ENCODE results near the gene MRGPRD. TPM values are rescaled to one million over a fixed set of nuclear protein-coding genes. Genes with fewer than 3 reads are reported as not detected.
A peak's percentile ranks its signal among the peaks of the same experiment; 100 is the strongest.

MRGPRD gene
- total and polyA plus RNA-seq, 8 donors, result 0.92 TPM; not detected in 7

DNA sequence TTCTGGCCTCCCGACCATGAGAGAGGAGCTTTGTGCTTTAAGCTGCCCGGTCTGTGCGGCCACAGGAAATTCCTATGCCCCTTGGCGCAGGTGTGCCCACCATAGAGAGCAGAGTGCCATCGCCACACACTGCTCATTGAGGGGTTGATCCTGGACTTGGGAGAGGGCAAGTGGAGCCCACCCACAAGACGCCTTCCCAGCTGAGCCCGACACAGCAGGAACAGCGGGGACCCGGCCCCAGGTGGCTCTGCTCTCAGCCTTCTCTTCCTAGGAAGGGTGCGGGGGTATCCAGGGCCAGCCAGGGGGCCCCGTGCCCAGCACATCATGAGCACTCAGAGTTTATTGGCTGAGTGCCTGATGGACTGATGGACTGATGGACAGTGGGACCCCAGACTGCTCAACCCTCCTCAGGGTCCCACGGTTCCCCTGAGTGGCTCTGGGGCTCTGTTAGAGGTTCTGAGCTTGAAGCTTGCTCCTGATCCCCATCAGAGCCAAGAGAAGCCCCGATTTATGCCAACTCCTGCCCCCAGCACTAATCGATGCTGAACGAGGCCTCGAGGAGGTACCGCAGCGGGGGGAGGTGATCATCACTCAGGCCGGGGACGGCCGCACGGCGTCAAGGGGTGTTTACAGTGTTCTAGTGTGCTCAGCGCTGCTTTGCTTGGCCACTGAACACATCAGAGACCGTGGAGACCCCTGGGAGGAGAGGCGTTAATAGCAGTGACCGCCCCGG lies 13.5 kb upstream of the MRGPRD start:
- WGBS, 5 donors, result 77 to 80% (median 78%) methylated on average over 20 to 28 of the region's 28 CpGs
- Histone ChIP-seq H3K9me3 (no peaks in the 10 kb centered on the region), H3K27ac (no peak overlapping the region), H3K27me3 (peaks cover 0 to 45% (median 11%) of the 10 kb centered on the region in 3 donors), H3K36me3 (no peaks in the 10 kb centered on the region), H3K4me3 (no peak overlapping the region), H3K4me1 (peaks cover 0 to 21% (median 9%) of the 10 kb centered on the region in 4 donors)
- no peak for TF ChIP-seq CTCF (IDR thresholded peaks at IDR 0.05)
- no peak for TF ChIP-seq POLR2AphosphoS5 (IDR thresholded peaks at IDR 0.05)
- TF ChIP-seq POLR2A (IDR thresholded peaks at IDR 0.05), result no peak
- TF ChIP-seq EP300 (IDR thresholded peaks at IDR 0.05), result no peak
- DNase-seq, result peak in 1 of 2 donors; percentile 1
- intact Hi-C loops (cut with DNase I; ENCODE audit: low total_unique reads), result no loop called here

GRCh38 chr11:68993546-68993945 lies 12.8 kb upstream of the MRGPRD start:
- Histone ChIP-seq H3K27ac (no peak overlapping the region), H3K36me3 (no peaks in the 10 kb centered on the region), H3K4me1 (peaks cover 0 to 14% (median 5%) of the 10 kb centered on the region in 4 donors), H3K27me3 (peaks cover 0 to 45% (median 11%) of the 10 kb centered on the region in 3 donors), H3K9me3 (no peaks in the 10 kb centered on the region), H3K4me3 (no peak overlapping the region)
- WGBS, 5 donors, result 59 to 73% (median 64%) methylated on average over 7 of the region's 7 CpGs
- intact Hi-C loops (cut with DNase I; ENCODE audit: low total_unique reads), result no loop called here
- no peak for DNase-seq
- TF ChIP-seq POLR2AphosphoS5 (IDR thresholded peaks at IDR 0.05) (no peak), EP300 (IDR thresholded peaks at IDR 0.05) (no peak), CTCF (IDR thresholded peaks at IDR 0.05) (no peak), POLR2A (IDR thresholded peaks at IDR 0.05) (no peak)

DNA sequence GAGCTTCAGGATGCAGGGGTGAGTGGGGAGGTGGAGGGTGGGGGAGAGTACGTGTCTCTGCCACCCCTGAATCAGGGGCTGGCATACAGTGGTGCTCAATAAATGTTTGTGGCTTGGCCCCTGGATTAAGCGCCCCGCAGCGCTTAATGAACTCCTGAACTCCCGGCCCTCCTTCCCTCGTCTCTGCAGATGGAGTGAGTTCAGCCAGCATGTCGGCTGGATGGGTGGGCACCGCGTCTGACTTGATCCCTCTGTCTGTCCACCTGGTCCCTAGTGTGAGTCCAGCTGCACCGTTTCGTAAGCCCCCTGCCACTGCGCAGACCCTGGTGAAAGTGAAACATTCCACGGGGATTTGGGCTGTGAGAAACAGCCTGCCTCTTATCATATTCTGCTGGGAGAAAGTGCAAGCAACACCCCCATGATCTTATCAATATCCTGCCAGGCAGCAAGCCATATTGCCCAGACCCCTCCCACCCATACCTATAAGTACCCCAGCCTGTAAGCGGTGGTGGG lies 12.0 kb upstream of the MRGPRD start:
- intact Hi-C loops (cut with DNase I; ENCODE audit: low total_unique reads), result no loop called here

More for the DNA sequence above, 12.0 kb upstream of the MRGPRD start:
- TF ChIP-seq EP300 (IDR thresholded peaks at IDR 0.05) (no peak), POLR2AphosphoS5 (IDR thresholded peaks at IDR 0.05) (no peak), CTCF (IDR thresholded peaks at IDR 0.05) (no peak), POLR2A (IDR thresholded peaks at IDR 0.05) (no peak)
- H3K27me3 ChIP-seq, result peaks cover 0 to 45% (median 11%) of the 10 kb centered on the region in 3 donors
- peaks cover 0 to 6% (median 0%) of the 10 kb centered on the region in 4 donors for H3K4me1 ChIP-seq
- no peak overlapping the region for H3K4me3 ChIP-seq
- H3K36me3 ChIP-seq, result no peaks in the 10 kb centered on the region
- 46 to 56% (median 50%) methylated on average over 14 of the region's 14 CpGs for WGBS, 5 donors
- H3K9me3 ChIP-seq, result no peaks in the 10 kb centered on the region
- H3K27ac ChIP-seq, result no peak overlapping the region
- no peak for DNase-seq

All from stomach (tissue), 9 donors.